ENCODE results near the gene CHD9NB.
"Not testable (repeated sequence)": the region's sequence is repeated elsewhere in the genome, so short reads cannot be mapped to it uniquely, and the experiment has no call there.

The CHD9NB gene

DNA sequence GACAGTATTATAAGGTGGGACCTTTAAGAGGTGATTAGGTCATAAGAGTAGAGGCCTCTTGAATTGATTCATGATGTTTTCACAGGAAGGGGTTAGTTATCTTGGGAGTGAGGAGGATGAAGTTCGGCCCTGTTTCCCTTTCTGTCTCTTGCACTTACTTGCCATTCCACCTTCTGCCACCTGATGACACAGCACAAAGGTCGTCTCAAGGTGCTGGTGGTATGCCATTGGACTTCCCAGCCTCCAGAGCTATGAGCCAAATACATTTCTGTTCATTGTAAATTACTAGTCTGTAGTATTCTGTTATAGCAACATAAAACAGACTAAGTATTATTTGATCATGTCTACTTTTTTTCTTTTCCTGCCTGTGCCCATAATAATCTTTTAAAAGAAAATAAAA, 25.6 kb upstream of the CHD9NB start:
- H3K23ac ChIP-seq (ENCODE audit: low read length), result no peak overlapping the region
- WGBS (ENCODE audit: extremely low coverage, insufficient coverage, insufficient read length), result no CpG with 5 or more reads among the region's 2 CpGs
- H2BK12ac ChIP-seq (ENCODE audit: low read length), result peak overlapping the region; percentile 50
- no peak overlapping the region for H4K8ac ChIP-seq (ENCODE audit: low read depth, low read length)
- peak overlapping the region; percentile 22 for H4K91ac ChIP-seq (ENCODE audit: low read depth, low read length)
- H3K27me3 ChIP-seq (ENCODE audit: insufficient read depth, low read length), result no peaks in the 10 kb centered on the region
- H3K9ac ChIP-seq (ENCODE audit: low read length), result no peak overlapping the region
- peaks cover 13 to 27% of the 10 kb centered on the region in 2 experiments for H3K4me1 ChIP-seq (ENCODE audit: control insufficient read depth in 1 of 2, insufficient read depth in 2 of 2, low read length in 2 of 2)
- H3K79me2 ChIP-seq (ENCODE audit: control insufficient read depth, insufficient read depth, low read length, poor library complexity), result no peaks in the 10 kb centered on the region
- no peak overlapping the region for H3K4me3 ChIP-seq (ENCODE audit: low read depth, low read length)
- H3K14ac ChIP-seq (ENCODE audit: low read length), result no peak overlapping the region
- H3K18ac ChIP-seq (ENCODE audit: low read length), result no peak overlapping the region
- H2BK5ac ChIP-seq (ENCODE audit: low read depth, low read length, poor library complexity), result no peak overlapping the region
- no peaks in the 10 kb centered on the region for H3K36me3 ChIP-seq (ENCODE audit: control insufficient read depth in 1 of 2, insufficient read depth in 2 of 2, low read length in 2 of 2)
- no peak overlapping the region for H3K27ac ChIP-seq (ENCODE audit: low read depth, low read length)
- H3K4me2 ChIP-seq (ENCODE audit: low read length), result no peak overlapping the region
- no peak overlapping the region for H4K12ac ChIP-seq (ENCODE audit: low read depth, low read length)
- H2BK120ac ChIP-seq (ENCODE audit: insufficient read depth, low read length, poor library complexity), result no peak overlapping the region
- no peak overlapping the region for H2AK5ac ChIP-seq (ENCODE audit: low read length)
- H3K4ac ChIP-seq (ENCODE audit: low read depth, low read length), result no peak overlapping the region
- no peak for DNase-seq
- peaks cover 4% of the 10 kb centered on the region for H3K9me3 ChIP-seq (ENCODE audit: insufficient read depth, low read depth, low read length)
- H2AFZ ChIP-seq (ENCODE audit: insufficient read depth, low read length, poor library complexity), result no peak overlapping the region
- H3K79me1 ChIP-seq (ENCODE audit: low read length), result peaks cover 16% of the 10 kb centered on the region

DNA sequence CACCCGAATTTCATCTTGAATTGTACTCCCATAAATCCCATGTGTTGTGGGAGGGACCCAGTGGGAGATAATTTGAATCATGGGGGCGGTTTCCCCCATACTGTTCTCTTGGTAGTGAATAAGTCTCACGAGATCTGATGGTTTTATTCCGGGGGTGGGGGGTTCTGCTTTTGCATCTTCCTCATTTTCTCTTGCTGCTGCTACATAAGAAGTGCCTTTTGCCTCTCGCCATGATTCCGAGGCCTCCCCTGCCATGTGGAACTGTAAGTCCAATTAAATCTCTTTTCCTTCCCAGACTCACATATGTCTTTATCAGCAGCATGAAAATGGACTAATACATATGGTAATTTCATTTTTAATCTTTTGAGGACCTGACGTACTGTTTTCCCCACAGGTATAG, 22.8 kb upstream of the CHD9NB start:
- H3K4ac ChIP-seq (ENCODE audit: low read depth, low read length); H3K27me3 ChIP-seq (ENCODE audit: insufficient read depth, low read length); H2BK5ac ChIP-seq (ENCODE audit: low read depth, low read length, poor library complexity); H4K91ac ChIP-seq (ENCODE audit: low read depth, low read length); H2BK120ac ChIP-seq (ENCODE audit: insufficient read depth, low read length, poor library complexity); H3K4me2 ChIP-seq (ENCODE audit: low read length); H3K79me1 ChIP-seq (ENCODE audit: low read length); H2BK12ac ChIP-seq (ENCODE audit: low read length); H3K23ac ChIP-seq (ENCODE audit: low read length); H3K9me3 ChIP-seq (ENCODE audit: insufficient read depth, low read depth, low read length); H3K9ac ChIP-seq (ENCODE audit: low read length); H3K4me3 ChIP-seq (ENCODE audit: low read depth, low read length); H3K79me2 ChIP-seq (ENCODE audit: control insufficient read depth, insufficient read depth, low read length, poor library complexity); DNase-seq; H3K27ac ChIP-seq (ENCODE audit: low read depth, low read length); H2AFZ ChIP-seq (ENCODE audit: insufficient read depth, low read length, poor library complexity); H3K14ac ChIP-seq (ENCODE audit: low read length); H2AK5ac ChIP-seq (ENCODE audit: low read length); H3K36me3 ChIP-seq (ENCODE audit: control insufficient read depth in 1 of 2, insufficient read depth in 2 of 2, low read length in 2 of 2); H4K12ac ChIP-seq (ENCODE audit: low read depth, low read length); H4K8ac ChIP-seq (ENCODE audit: low read depth, low read length); H3K18ac ChIP-seq (ENCODE audit: low read length): not testable (repeated sequence)
- no CpG with 5 or more reads among the region's 7 CpGs for WGBS (ENCODE audit: extremely low coverage, insufficient coverage, insufficient read length)
- peaks cover 12 to 19% of the 10 kb centered on the region in 2 experiments for H3K4me1 ChIP-seq (ENCODE audit: control insufficient read depth in 1 of 2, insufficient read depth in 2 of 2, low read length in 2 of 2)

DNA sequence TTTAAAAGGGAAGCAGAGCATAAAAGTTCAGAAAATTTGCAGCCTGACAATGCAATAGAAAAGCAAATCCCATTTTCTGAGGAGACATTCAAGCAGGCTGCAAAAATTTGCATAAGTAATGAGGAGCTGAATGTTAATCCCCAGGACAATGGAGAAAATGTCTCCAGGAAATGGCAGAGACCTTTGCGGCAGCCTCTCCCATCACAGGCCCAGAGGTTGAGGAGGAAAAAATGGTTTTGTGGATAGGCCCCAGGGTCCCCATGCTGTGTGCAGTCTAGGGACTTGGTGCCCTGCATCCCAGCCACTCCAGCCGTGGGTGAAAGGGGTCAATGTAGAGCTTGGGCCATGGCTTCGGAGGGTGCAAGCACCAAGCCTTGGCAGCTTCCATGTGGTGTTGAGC, 21.6 kb upstream of the CHD9NB start:
- H4K91ac ChIP-seq (ENCODE audit: low read depth, low read length); H3K27ac ChIP-seq (ENCODE audit: low read depth, low read length); H3K36me3 ChIP-seq (ENCODE audit: control insufficient read depth in 1 of 2, insufficient read depth in 2 of 2, low read length in 2 of 2); DNase-seq; H3K79me1 ChIP-seq (ENCODE audit: low read length); H2BK12ac ChIP-seq (ENCODE audit: low read length); H3K27me3 ChIP-seq (ENCODE audit: insufficient read depth, low read length); H3K4ac ChIP-seq (ENCODE audit: low read depth, low read length); H3K79me2 ChIP-seq (ENCODE audit: control insufficient read depth, insufficient read depth, low read length, poor library complexity); H3K23ac ChIP-seq (ENCODE audit: low read length); H3K4me3 ChIP-seq (ENCODE audit: low read depth, low read length); H3K14ac ChIP-seq (ENCODE audit: low read length); H3K4me1 ChIP-seq (ENCODE audit: control insufficient read depth in 1 of 2, insufficient read depth in 2 of 2, low read length in 2 of 2); H3K9ac ChIP-seq (ENCODE audit: low read length); H2AFZ ChIP-seq (ENCODE audit: insufficient read depth, low read length, poor library complexity); H3K4me2 ChIP-seq (ENCODE audit: low read length); H3K9me3 ChIP-seq (ENCODE audit: insufficient read depth, low read depth, low read length); H4K8ac ChIP-seq (ENCODE audit: low read depth, low read length); H2BK120ac ChIP-seq (ENCODE audit: insufficient read depth, low read length, poor library complexity); H2BK5ac ChIP-seq (ENCODE audit: low read depth, low read length, poor library complexity); H2AK5ac ChIP-seq (ENCODE audit: low read length); H4K12ac ChIP-seq (ENCODE audit: low read depth, low read length); H3K18ac ChIP-seq (ENCODE audit: low read length): not testable (repeated sequence)
- no CpG with 5 or more reads among the region's 3 CpGs for WGBS (ENCODE audit: extremely low coverage, insufficient coverage, insufficient read length)

DNA sequence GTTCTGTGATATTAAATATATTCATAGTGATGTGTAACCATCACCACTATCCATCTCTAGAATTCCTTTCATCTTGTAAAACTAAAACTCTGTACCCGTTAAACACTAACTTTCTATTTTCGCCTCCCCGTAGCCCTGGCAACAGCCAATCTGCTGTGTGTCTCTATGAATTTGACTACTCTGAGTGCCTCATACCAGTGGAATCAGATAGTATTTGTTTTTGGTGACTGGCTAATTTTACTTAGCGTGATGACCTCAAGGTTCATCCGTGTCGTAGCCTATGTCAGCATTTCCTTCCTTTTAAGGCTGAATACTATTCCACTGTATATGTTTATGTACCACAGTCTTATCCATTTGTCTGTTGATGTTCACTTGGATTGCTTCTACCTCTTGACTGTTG, 20.3 kb upstream of the CHD9NB start:
- H2AK5ac ChIP-seq (ENCODE audit: low read length), result no peak overlapping the region
- H3K27ac ChIP-seq (ENCODE audit: low read depth, low read length), result no peak overlapping the region
- H4K91ac ChIP-seq (ENCODE audit: low read depth, low read length), result no peak overlapping the region
- H3K4me3 ChIP-seq (ENCODE audit: low read depth, low read length), result no peak overlapping the region
- H2BK5ac ChIP-seq (ENCODE audit: low read depth, low read length, poor library complexity), result no peak overlapping the region
- no peak overlapping the region for H3K4me2 ChIP-seq (ENCODE audit: low read length)
- no peak overlapping the region for H2BK120ac ChIP-seq (ENCODE audit: insufficient read depth, low read length, poor library complexity)
- H3K4ac ChIP-seq (ENCODE audit: low read depth, low read length), result no peak overlapping the region
- H3K27me3 ChIP-seq (ENCODE audit: insufficient read depth, low read length), result no peaks in the 10 kb centered on the region
- no peak overlapping the region for H3K23ac ChIP-seq (ENCODE audit: low read length)
- H3K14ac ChIP-seq (ENCODE audit: low read length), result no peak overlapping the region
- peaks cover 4 to 6% of the 10 kb centered on the region in 2 experiments for H3K4me1 ChIP-seq (ENCODE audit: control insufficient read depth in 1 of 2, insufficient read depth in 2 of 2, low read length in 2 of 2)
- H3K79me2 ChIP-seq (ENCODE audit: control insufficient read depth, insufficient read depth, low read length, poor library complexity), result no peaks in the 10 kb centered on the region
- no peak overlapping the region for H4K8ac ChIP-seq (ENCODE audit: low read depth, low read length)
- DNase-seq, result no peak
- no peak overlapping the region for H3K9ac ChIP-seq (ENCODE audit: low read length)
- peaks cover 0 to 3% of the 10 kb centered on the region in 2 experiments for H3K36me3 ChIP-seq (ENCODE audit: control insufficient read depth in 1 of 2, insufficient read depth in 2 of 2, low read length in 2 of 2)
- H4K12ac ChIP-seq (ENCODE audit: low read depth, low read length), result no peak overlapping the region
- peaks cover 4% of the 10 kb centered on the region for H3K9me3 ChIP-seq (ENCODE audit: insufficient read depth, low read depth, low read length)
- H3K18ac ChIP-seq (ENCODE audit: low read length), result no peak overlapping the region
- H3K79me1 ChIP-seq (ENCODE audit: low read length), result no peaks in the 10 kb centered on the region
- no CpG with 5 or more reads among the region's 6 CpGs for WGBS (ENCODE audit: extremely low coverage, insufficient coverage, insufficient read length)
- no peak overlapping the region for H2AFZ ChIP-seq (ENCODE audit: insufficient read depth, low read length, poor library complexity)
- no peak overlapping the region for H2BK12ac ChIP-seq (ENCODE audit: low read length)
